ENCODE measurements around the gene HACD2.

HACD2 gene

DNA sequence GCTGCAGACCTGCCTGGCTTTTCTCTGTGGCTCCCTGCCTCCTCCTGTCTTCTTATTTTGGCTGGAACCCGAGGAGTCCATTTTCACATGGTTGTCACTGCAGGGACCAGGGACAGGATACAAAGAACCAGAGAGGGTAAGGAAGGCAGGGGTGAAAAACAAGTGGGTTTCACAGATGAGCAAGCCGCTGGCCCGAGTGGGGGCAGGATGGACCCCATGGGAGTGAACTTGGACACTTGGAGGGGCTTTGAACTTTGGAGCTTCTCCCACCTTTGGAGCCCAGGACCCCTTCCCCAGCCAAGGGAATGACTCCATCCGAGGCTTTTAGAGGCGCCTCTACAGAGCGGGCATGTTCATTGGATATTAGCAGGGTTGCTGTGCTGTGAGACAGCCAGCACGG, 109.1 kb downstream of the HACD2 start:
- H3K27ac ChIP-seq: no peak overlapping the region
- TF ChIP-seq ZFX (IDR thresholded peaks at IDR 0.05; ENCODE audit: borderline replicate concordance) (no peak), CTCF (IDR thresholded peaks at IDR 0.05) (no peak)

GRCh38 chr3:123471106-123471505, 113.7 kb downstream of the HACD2 start:
- TF ChIP-seq CTCF (IDR thresholded peaks at IDR 0.05): no peak
- no peak for TF ChIP-seq ZFX (IDR thresholded peaks at IDR 0.05; ENCODE audit: borderline replicate concordance)
- H3K27ac ChIP-seq: no peak overlapping the region

- no peak for TF ChIP-seq ZFX (IDR thresholded peaks at IDR 0.05; ENCODE audit: borderline replicate concordance)
- no peak for TF ChIP-seq CTCF (IDR thresholded peaks at IDR 0.05)
- H3K27ac ChIP-seq: no peak overlapping the region
Measured at GRCh38 chr3:123469323-123469995, 115.4 kb downstream of the HACD2 start.

GRCh38 chr3:123467046-123467445, 117.8 kb downstream of the HACD2 start:
- TF ChIP-seq ZFX (IDR thresholded peaks at IDR 0.05; ENCODE audit: borderline replicate concordance): no peak
- TF ChIP-seq CTCF (IDR thresholded peaks at IDR 0.05): no peak
- no peak overlapping the region for H3K27ac ChIP-seq

GRCh38 chr3:123464211-123464610, 120.6 kb downstream of the HACD2 start:
- no peak for TF ChIP-seq CTCF (IDR thresholded peaks at IDR 0.05)
- no peak for TF ChIP-seq ZFX (IDR thresholded peaks at IDR 0.05; ENCODE audit: borderline replicate concordance)

DNA sequence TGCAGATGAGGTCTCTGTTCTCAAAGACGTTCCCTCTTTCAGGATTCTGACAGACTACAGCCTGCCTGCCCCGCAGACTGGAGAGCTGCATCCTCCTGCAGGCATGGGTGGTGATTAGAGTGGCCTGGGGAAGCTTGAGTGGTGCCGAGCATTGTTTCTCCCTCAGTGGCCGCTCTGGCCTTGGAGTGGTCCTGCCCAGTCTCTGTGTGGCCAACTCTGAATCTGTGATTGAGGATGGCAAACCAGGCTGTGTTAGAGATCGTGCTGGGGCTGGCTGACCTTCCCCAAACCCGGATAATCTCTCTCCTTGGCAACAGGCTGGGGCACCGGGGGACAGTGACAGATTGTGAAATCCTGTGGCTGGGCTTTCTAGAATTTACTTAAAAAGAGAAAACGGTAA, 125.0 kb downstream of the HACD2 start:
- H3K27ac ChIP-seq: no peak overlapping the region
- TF ChIP-seq ZFX (IDR thresholded peaks at IDR 0.05; ENCODE audit: borderline replicate concordance) (no peak), CTCF (IDR thresholded peaks at IDR 0.05) (no peak)

More at GRCh38 chr3:123464211-123464610, 120.6 kb downstream of the HACD2 start:
- no peak overlapping the region for H3K27ac ChIP-seq

DNA sequence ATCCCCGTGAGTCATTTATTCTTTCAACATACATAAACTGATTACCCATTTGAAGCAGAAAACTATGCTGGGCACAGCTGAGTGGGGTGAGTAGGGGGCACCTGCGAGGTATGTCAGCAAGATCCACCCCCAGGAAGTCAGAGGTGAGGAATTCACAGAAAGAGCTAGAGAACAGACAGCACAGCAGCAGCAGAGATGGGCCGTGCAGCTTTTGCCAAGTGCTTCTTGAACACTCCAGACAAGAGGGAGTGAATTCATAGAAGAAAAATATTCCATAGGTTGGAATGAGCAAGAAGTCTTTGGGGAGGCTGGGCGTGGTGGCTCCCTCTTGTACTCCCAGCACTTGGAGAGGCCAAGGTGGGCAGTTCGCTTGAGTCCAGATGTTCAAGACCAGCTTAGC, 126.6 kb downstream of the HACD2 start:
- H3K27ac ChIP-seq: no peak overlapping the region
- no peak for TF ChIP-seq ZFX (IDR thresholded peaks at IDR 0.05; ENCODE audit: borderline replicate concordance)

DNA sequence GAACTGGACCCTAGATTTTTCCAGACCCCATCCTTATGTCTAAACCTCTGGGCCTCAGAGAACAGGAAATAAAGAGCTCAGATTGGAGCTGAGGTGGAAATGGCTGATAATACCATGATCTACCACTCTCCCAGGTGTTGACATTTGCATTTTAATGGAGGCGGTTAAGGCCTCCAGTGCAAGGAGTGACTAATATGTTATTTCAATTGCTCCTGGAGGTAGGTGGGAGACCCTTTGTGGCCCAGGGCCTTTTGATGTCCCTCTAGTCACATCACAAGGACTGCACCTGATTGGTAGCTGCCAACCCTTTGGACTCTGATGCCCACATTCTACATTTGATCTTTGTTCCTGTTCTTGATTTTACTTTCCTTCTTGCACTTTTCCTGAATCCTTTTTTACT, 127.0 kb downstream of the HACD2 start:
- no peak overlapping the region for H3K27ac ChIP-seq
- TF ChIP-seq ZFX (IDR thresholded peaks at IDR 0.05; ENCODE audit: borderline replicate concordance) (no peak), CTCF (IDR thresholded peaks at IDR 0.05) (no peak)
